ENCODE results near the gene ABCA2. TPM values are rescaled to one million over a fixed set of nuclear protein-coding genes. Genes with fewer than 3 reads are reported as not detected.

Gene ABCA2
- total RNA-seq, 1 donor from 2014 or later = 25.0 TPM

DNA sequence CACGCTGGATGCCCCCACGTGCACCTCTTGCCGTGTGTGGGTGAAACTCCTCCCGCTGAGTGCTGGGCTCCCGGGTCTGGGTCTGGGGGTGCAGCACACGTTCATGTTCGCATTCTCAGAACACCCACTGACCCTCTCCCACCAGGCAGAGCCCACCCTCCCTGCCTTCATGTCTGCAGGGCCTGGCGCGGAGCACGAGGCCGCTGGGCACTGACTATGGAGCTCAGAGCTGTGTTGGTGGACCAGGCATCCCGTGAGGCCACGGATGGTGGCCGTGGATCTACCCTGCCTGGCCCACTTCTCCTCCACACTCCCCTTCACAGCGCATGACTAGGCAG, 67.1 kb downstream of the ABCA2 start:
- DNase-seq = no peak
- H3K27me3 Mint-ChIP-seq = peaks cover 3% of the 10 kb centered on the region
- peaks cover 8% of the 10 kb centered on the region for H3K4me1 Mint-ChIP-seq
- no peak overlapping the region for H3K4me3 Mint-ChIP-seq
- no peak overlapping the region for H3K27ac Mint-ChIP-seq
- H3K9me3 Mint-ChIP-seq = peaks cover 12% of the 10 kb centered on the region
- H3K36me3 Mint-ChIP-seq (ENCODE audit: low read depth) = peaks cover 2% of the 10 kb centered on the region
- intact Hi-C loops (cut with micrococcal nuclease) = no loop called here

DNA sequence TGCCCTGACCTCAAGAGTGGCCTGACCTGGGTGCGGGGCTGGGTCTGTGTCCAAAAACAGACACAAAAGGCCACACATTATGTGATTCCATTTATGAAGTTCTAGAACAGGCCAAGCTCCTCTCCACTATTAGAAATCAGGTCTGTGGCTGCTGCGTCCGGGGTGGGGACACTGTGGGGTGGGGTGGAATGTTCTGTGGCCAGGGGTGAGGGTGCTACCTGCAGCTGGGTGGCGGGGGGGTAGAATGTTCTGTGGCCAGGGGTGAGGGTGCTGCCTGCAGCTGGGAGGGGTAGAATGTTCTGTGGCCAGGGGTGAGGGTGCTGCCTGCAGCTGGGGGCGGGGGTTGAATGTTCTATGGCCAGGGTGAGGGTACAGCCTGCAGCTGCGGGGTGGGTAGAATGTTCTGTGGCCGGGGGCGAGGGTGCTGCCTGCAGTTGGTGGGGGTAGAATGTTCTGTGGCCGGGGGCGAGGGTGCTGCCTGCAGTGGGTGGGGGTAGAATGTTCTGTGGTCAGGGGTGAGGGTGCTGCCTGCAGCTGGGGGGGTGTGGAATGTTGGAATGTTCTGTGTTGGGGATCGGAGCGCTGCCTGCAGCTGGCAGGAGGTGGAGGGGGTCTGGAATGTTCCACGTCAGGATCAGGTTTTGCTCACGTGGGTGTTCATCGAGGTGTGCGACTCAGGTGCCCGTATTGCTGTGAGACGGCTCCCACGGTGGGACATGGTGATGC, 67.7 kb downstream of the ABCA2 start:
- intact Hi-C loops (cut with micrococcal nuclease) = no loop called here
- peaks cover 4% of the 10 kb centered on the region for H3K4me1 Mint-ChIP-seq
- H3K4me3 Mint-ChIP-seq = no peak overlapping the region
- H3K36me3 Mint-ChIP-seq (ENCODE audit: low read depth) = peaks cover 2% of the 10 kb centered on the region
- no peak for DNase-seq
- peaks cover 12% of the 10 kb centered on the region for H3K9me3 Mint-ChIP-seq
- no peaks in the 10 kb centered on the region for H3K27me3 Mint-ChIP-seq
- no peak overlapping the region for H3K27ac Mint-ChIP-seq

DNA sequence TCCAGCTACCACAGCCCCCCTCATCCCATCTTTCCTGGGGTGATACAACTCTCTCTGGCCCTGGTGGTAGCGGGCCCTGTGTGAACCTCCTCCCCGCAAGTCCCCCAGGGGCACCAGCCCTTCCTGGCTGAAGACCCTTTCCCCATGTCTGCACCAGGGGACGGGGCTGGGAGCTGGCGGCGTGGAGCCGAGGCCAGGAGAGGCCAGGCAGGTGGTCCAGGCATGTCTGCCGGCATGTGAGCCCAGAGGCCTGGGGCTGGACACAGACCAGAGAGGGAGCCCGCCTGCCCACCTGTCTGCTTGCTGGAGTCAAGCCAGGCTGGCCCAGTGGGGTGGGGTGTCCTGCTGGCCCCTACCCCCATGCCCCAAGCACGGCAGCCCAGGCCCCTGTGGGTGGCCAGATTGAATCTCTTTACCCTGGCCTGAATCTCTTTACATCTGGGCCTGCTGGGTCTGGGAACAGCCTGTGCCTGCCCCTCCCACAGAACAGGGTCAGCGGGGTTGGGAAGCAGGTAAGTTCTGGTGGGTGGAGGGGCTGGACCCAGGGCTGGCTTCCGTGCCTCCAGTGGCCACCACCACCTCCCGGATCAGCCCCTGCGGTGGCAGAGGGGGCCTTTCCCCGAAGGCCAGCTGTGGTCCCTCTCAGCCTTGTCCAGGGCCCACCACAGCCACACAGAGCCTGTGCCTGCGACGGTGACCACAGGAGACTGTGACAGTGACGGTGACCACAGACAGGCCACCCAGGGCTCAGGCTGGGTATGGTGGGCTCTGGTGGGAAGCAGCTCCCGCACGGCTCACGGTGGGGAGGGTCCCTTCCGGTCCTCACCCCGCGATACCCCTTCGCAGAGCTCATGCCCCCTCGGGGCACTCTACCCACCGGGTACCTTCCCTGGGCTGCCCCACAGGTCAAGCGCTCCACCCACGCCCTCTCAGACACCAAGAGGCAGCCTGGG, 68.9 kb downstream of the ABCA2 start:
- Mint-ChIP-seq H3K9me3 (peaks cover 12% of the 10 kb centered on the region), H3K27ac (no peak overlapping the region), H3K36me3 (ENCODE audit: low read depth) (peaks cover 2% of the 10 kb centered on the region), H3K27me3 (no peaks in the 10 kb centered on the region), H3K4me1 (peaks cover 4% of the 10 kb centered on the region), H3K4me3 (no peak overlapping the region)
- intact Hi-C loops (cut with micrococcal nuclease) = no loop called here
- no peak for DNase-seq

DNA sequence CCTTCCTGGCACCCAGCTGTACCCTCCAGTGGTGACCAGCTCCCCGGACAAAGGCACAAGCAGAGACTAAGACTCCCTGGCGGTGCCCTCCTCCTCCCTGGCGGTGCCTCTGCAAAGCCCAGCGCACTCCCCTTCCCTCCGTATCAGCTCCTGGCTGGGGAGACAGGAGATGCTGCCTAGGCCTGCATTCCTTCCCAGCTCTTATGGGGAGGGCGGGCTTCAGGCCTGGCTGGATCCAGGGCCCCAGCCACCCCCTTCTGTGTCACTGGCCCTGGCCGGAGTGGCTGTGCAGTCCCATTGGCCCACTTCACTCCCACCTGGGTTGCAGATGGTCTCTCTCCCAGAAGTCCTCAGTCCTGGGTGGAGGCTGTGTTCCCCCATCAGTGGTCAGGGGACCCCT, 69.6 kb downstream of the ABCA2 start:
- no peaks in the 10 kb centered on the region for H3K27me3 Mint-ChIP-seq
- intact Hi-C loops (cut with micrococcal nuclease) = no loop called here

DNA sequence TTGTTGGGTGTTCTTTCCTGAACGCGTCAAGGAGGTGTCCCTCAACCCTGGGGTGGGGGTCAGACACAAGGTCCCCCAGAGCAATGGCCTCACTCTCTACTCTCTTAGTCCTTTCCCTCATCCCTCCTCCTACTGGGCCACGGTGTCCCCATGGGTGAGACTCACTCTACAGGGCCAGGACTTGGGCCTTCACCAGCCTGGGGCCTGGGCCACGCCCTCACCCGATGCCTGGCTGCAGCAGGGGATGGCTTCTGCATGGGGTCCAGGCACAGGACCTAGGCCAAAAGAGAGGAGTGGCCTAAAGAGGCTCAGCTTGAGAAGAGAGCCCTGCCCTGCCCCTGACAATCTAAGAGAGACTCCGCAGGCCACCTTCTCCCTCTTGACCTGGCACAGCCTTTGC, 70.1 kb downstream of the ABCA2 start:
- intact Hi-C loops (cut with micrococcal nuclease) = no loop called here
- no peaks in the 10 kb centered on the region for H3K27me3 Mint-ChIP-seq
- H3K27ac Mint-ChIP-seq = no peak overlapping the region
- peaks cover 2% of the 10 kb centered on the region for H3K36me3 Mint-ChIP-seq (ENCODE audit: low read depth)
- no peak overlapping the region for H3K4me3 Mint-ChIP-seq
- DNase-seq = no peak
- H3K9me3 Mint-ChIP-seq = peaks cover 12% of the 10 kb centered on the region
- H3K4me1 Mint-ChIP-seq = peaks cover 2% of the 10 kb centered on the region

More for the DNA sequence above, 69.6 kb downstream of the ABCA2 start:
- Mint-ChIP-seq H3K4me1 (peaks cover 4% of the 10 kb centered on the region), H3K36me3 (ENCODE audit: low read depth) (peaks cover 2% of the 10 kb centered on the region), H3K9me3 (peaks cover 12% of the 10 kb centered on the region), H3K4me3 (no peak overlapping the region), H3K27ac (no peak overlapping the region)
- no peak for DNase-seq

DNA sequence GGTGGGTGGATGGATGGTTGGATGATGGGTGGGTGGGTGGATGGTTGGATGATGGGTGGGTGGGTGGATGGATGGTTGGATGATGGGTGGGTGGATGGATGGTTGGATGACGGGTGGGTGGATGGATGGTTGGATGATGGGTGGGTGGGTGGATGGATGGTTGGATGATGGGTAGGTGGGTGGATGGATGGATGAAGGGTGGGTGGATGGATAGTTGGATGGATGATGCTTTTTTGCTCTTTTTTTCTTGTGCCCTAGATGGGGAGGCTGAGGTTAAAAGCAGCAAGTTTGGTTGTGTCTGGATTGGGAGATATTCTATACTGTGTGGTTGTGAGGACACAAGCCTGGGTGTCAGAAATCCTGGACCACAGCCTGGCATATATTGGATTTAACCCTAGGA, 70.6 kb downstream of the ABCA2 start:
- Mint-ChIP-seq H3K4me1 (no peaks in the 10 kb centered on the region), H3K27me3 (no peaks in the 10 kb centered on the region), H3K9me3 (peaks cover 12% of the 10 kb centered on the region), H3K4me3 (no peak overlapping the region), H3K27ac (no peak overlapping the region), H3K36me3 (ENCODE audit: low read depth) (peaks cover 2% of the 10 kb centered on the region)
- intact Hi-C loops (cut with micrococcal nuclease) = no loop called here
- DNase-seq = no peak

Other genes starting within 250 kb of the ABCA2 start
- gene TMEM141, start 236.9 kb downstream of the ABCA2 start, total RNA-seq = 36.1 and 40.1 TPM in 2 replicates
- gene CCDC183, start 231.9 kb downstream of the ABCA2 start, total RNA-seq = 0.14 and 0.42 TPM in 2 replicates
- gene RABL6, start 220.3 kb downstream of the ABCA2 start, total RNA-seq = 116 and 119 TPM in 2 replicates
- 5.7 and 5.9 TPM in 2 replicates for gene AJM1, start 185.8 kb downstream of the ABCA2 start, total RNA-seq
- gene PHPT1, start 178.8 kb downstream of the ABCA2 start, total RNA-seq = 134 and 145 TPM in 2 replicates
- gene MAMDC4, start 175.9 kb downstream of the ABCA2 start, total RNA-seq = 24.7 and 30.1 TPM in 2 replicates
- gene EDF1, start 161.9 kb downstream of the ABCA2 start, total RNA-seq = 378 and 380 TPM in 2 replicates
- gene TRAF2, start 141.7 kb downstream of the ABCA2 start, total RNA-seq = 61.6 and 66.6 TPM in 2 replicates
- 92.7 and 93.6 TPM in 2 replicates for gene FBXW5, start 83.5 kb downstream of the ABCA2 start, total RNA-seq
- gene C8G, start 83.0 kb downstream of the ABCA2 start, total RNA-seq = 0.69 and 1.7 TPM in 2 replicates
- 1.3 and 2.3 TPM in 2 replicates for gene LCN12, start 76.0 kb downstream of the ABCA2 start, total RNA-seq
- not detected in 2 replicates for gene PTGDS, start 50.7 kb downstream of the ABCA2 start, total RNA-seq
- gene LCNL1, start 45.2 kb downstream of the ABCA2 start, total RNA-seq = not detected in 2 replicates
- 87.8 and 90.2 TPM in 2 replicates for gene PAXX, start 35.8 kb downstream of the ABCA2 start, total RNA-seq
- gene CLIC3, start 31.7 kb downstream of the ABCA2 start, total RNA-seq = not detected in 2 replicates
- 0.09 TPM in 1 of 2 replicates, not detected in the other for gene FUT7, start 3.9 kb upstream of the ABCA2 start, total RNA-seq
- 58.1 and 59.4 TPM in 2 replicates for gene NPDC1, start 17.9 kb upstream of the ABCA2 start, total RNA-seq
- 0.21 TPM in 1 of 2 replicates, not detected in the other for gene ENTPD2, start 25.8 kb upstream of the ABCA2 start, total RNA-seq
- gene SAPCD2, start 42.3 kb upstream of the ABCA2 start, total RNA-seq = 22.8 and 23.8 TPM in 2 replicates
- 17.1 and 19.1 TPM in 2 replicates for gene UAP1L1, start 49.3 kb upstream of the ABCA2 start, total RNA-seq
- gene MAN1B1, start 58.7 kb upstream of the ABCA2 start, total RNA-seq = 49.7 and 50.1 TPM in 2 replicates
- gene DPP7, start 86.5 kb upstream of the ABCA2 start, total RNA-seq = 365 and 375 TPM in 2 replicates
- 0.07 TPM in 1 of 2 replicates, not detected in the other for gene GRIN1, start 110.9 kb upstream of the ABCA2 start, total RNA-seq
- not detected in 2 replicates for gene LRRC26, start 141.8 kb upstream of the ABCA2 start, total RNA-seq
- not detected in 2 replicates for gene TMEM210, start 143.8 kb upstream of the ABCA2 start, total RNA-seq
- 57.4 and 58.7 TPM in 2 replicates for gene ANAPC2, start 160.3 kb upstream of the ABCA2 start, total RNA-seq
- gene SSNA1, start 160.4 kb upstream of the ABCA2 start, total RNA-seq = 95.1 and 95.8 TPM in 2 replicates
- 15.1 and 16.3 TPM in 2 replicates for gene TPRN, start 172.5 kb upstream of the ABCA2 start, total RNA-seq
- gene TMEM203, start 177.4 kb upstream of the ABCA2 start, total RNA-seq = 38.8 and 39.3 TPM in 2 replicates
- 45.1 and 45.6 TPM in 2 replicates for gene NDOR1, start 177.5 kb upstream of the ABCA2 start, total RNA-seq
- 12.8 and 15.2 TPM in 2 replicates for gene RNF208, start 194.0 kb upstream of the ABCA2 start, total RNA-seq
- gene CYSRT1, start 196.9 kb upstream of the ABCA2 start, total RNA-seq = 0.54 and 0.68 TPM in 2 replicates
- not detected in 2 replicates for gene RNF224, start 199.3 kb upstream of the ABCA2 start, total RNA-seq
- gene SLC34A3, start 202.7 kb upstream of the ABCA2 start, total RNA-seq = not detected in 2 replicates
- gene TUBB4B, start 213.1 kb upstream of the ABCA2 start, total RNA-seq = 292 and 299 TPM in 2 replicates
- gene STPG3, start 223.0 kb upstream of the ABCA2 start, total RNA-seq = 0.54 and 0.99 TPM in 2 replicates
- gene NELFB, start 227.1 kb upstream of the ABCA2 start, total RNA-seq = 72.4 and 75.3 TPM in 2 replicates
- gene TOR4A, start 249.5 kb upstream of the ABCA2 start, total RNA-seq = 10.3 and 11.4 TPM in 2 replicates

All from activated CD4-positive, alpha-beta T cell treated with anti-CD3 and anti-CD28 coated beads, Interleukin-2, amount 10 ng/mL, durations not matched to agents 24 days and 14 days (primary cell).